HS-5 (cell line): ENCODE measurements around the gene HMGB2.

Experiments used
- DNase-seq: peaks from one replicate; pipeline ENCODE4 v3.0.0-alpha.2; 2012; ENCODE audit warnings: low read depth

HMGB2 gene

GRCh38 chr4:173288296-173288695 is 45.9 kb downstream of the HMGB2 start:
- DNase-seq = no peak

GRCh38 chr4:173287486-173287885 is 46.7 kb downstream of the HMGB2 start:
- DNase-seq = no peak

GRCh38 chr4:173284463-173284862 is 49.7 kb downstream of the HMGB2 start:
- DNase-seq = no peak

- no peak for DNase-seq
Observed at GRCh38 chr4:173282626-173283025, 51.5 kb downstream of the HMGB2 start.

- no peak for DNase-seq
Observed at GRCh38 chr4:173282256-173282562, 51.9 kb downstream of the HMGB2 start.

GRCh38 chr4:173281406-173282255 is 52.5 kb downstream of the HMGB2 start:
- DNase-seq = no peak
